IMR-90 (cell line): ENCODE results near the gene SH2D1B. TPM values are rescaled to one million over a fixed set of nuclear protein-coding genes. Genes with fewer than 3 reads are reported as not detected.
A peak's percentile ranks its signal among the peaks of the same experiment; 100 is the strongest.

Source experiments
- ATAC-seq: fragments of 200-7000 bp; cut with Tn5 transposase; 2 replicates; pipeline ENCODE4 v1.9.1; 2020; ENCODE audit warnings: low read depth, mild to moderate bottlenecking, moderate library complexity
- BruUV-seq: library from RNA; stranded (reverse); fragments of 400-500 nt; replicated peaks from 2 replicates; lab custom pipeline; 2021; lab: Mats Ljungman, UMichigan
- CTCF ChIA-PET: fragments of 300-600 bp; formaldehyde crosslinking; extraction: SDS; loops from one replicate; lab custom pipeline; 2021; ENCODE audit warnings: antibody characterized with exemption; lab: Yijun Ruan, JAX
- POLR2A ChIA-PET: fragments of 300-600 bp; sonication (Branson Sonifier 250); formaldehyde crosslinking; loops from one replicate; lab custom pipeline; 2022; ENCODE audit warnings: antibody characterized with exemption; ENCODE audit not compliant: unreplicated experiment; lab: Charles Lee
- DNase-seq: peaks from one replicate; pipeline ENCODE4 v3.0.0; 2013
- H2AFZ ChIP-seq: replicated peaks from 2 replicates; pipeline ENCODE3; 2013; ENCODE audit warnings: low read length, mild to moderate bottlenecking; ENCODE audit not compliant: poor library complexity
- H2AK5ac ChIP-seq: 2 replicates; pipeline ENCODE4 v1.6.1; 2013; ENCODE audit warnings: low read depth, low read length, inconsistent platforms
- H2AK9ac ChIP-seq: replicated peaks from 2 replicates; pipeline ENCODE3; 2013; ENCODE audit warnings: mild to moderate bottlenecking, low read depth, low read length, moderate library complexity; ENCODE audit not compliant: poor library complexity
- H2BK120ac ChIP-seq: 2 replicates; pipeline ENCODE4 v1.6.1; 2013; ENCODE audit warnings: low read depth, low read length, inconsistent platforms
- H2BK15ac ChIP-seq: 3 replicates; pipeline ENCODE4 v1.6.1; 2013; ENCODE audit warnings: low read depth, low read length, inconsistent platforms
- H2BK20ac ChIP-seq: 2 replicates; pipeline ENCODE4 v1.6.1; 2013; ENCODE audit warnings: low read depth, mild to moderate bottlenecking, inconsistent platforms, low read length, moderate library complexity
- H2BK5ac ChIP-seq: 2 replicates; pipeline ENCODE4 v1.6.1; 2013; ENCODE audit warnings: mild to moderate bottlenecking, low read depth, low read length, inconsistent platforms; ENCODE audit not compliant: poor library complexity, severe bottlenecking
- H3K14ac ChIP-seq: replicated peaks from 2 replicates; pipeline ENCODE4 v1.6.1; 2013; ENCODE audit warnings: low read depth, low read length, inconsistent platforms
- H3K18ac ChIP-seq: 2 replicates; pipeline ENCODE4 v1.6.1; 2013; ENCODE audit warnings: low read depth, low read length, control low read depth
- H3K23ac ChIP-seq: 2 replicates; pipeline ENCODE4 v1.6.1; 2013; ENCODE audit warnings: low read depth, low read length, inconsistent platforms
- H3K27ac ChIP-seq: 2 replicates; pipeline ENCODE4 v1.5.1; 2013; ENCODE audit warnings: mild to moderate bottlenecking, control low read depth, low read length; ENCODE audit not compliant: insufficient read depth
- H3K27me3 ChIP-seq: 2 replicates; pipeline ENCODE4 v1.6.1; 2013; ENCODE audit warnings: low read length; ENCODE audit not compliant: control insufficient read depth, insufficient read depth
- H3K36me3 ChIP-seq: 2 replicates; pipeline ENCODE4 v1.6.1; 2013; ENCODE audit warnings: low read length, mixed read lengths; ENCODE audit not compliant: control insufficient read depth, insufficient read depth
- H3K4ac ChIP-seq: 2 replicates; pipeline ENCODE4 v1.6.1; 2013; ENCODE audit warnings: low read depth, low read length, inconsistent platforms
- H3K4me1 ChIP-seq: 2 replicates; pipeline ENCODE4 v1.6.1; 2013; ENCODE audit warnings: low read length, mixed read lengths; ENCODE audit not compliant: control insufficient read depth, insufficient read depth
- H3K4me2 ChIP-seq: 2 replicates; pipeline ENCODE4 v1.6.1; 2013; ENCODE audit warnings: low read depth, mild to moderate bottlenecking, control low read depth, low read length, moderate library complexity
- H3K4me3 ChIP-seq: 2 replicates; pipeline ENCODE4 v1.5.1; 2013; ENCODE audit warnings: low read depth, mild to moderate bottlenecking, control low read depth, low read length, moderate library complexity; ENCODE audit not compliant: insufficient read depth
- H3K56ac ChIP-seq: 2 replicates; pipeline ENCODE4 v1.6.1; 2013; ENCODE audit warnings: low read length, inconsistent platforms; ENCODE audit not compliant: insufficient read depth; ENCODE audit errors: extremely low read depth
- H3K79me1 ChIP-seq, 2 experiments: 2 replicates each; pipeline ENCODE4 v1.6.1; 2013; ENCODE audit warnings: low read length in 2 of 2, inconsistent platforms in 1 of 2, low read depth in 1 of 2
- H3K9ac ChIP-seq: 2 replicates; pipeline ENCODE4 v1.6.1; 2013; ENCODE audit warnings: low read depth, low read length, control low read depth
- H3K9me1 ChIP-seq: 2 replicates; pipeline ENCODE4 v1.6.1; 2013; ENCODE audit warnings: low read length, inconsistent platforms; ENCODE audit not compliant: insufficient read depth
- H3K9me3 ChIP-seq: 2 replicates; pipeline ENCODE4 v1.6.1; 2013; ENCODE audit warnings: low read length; ENCODE audit not compliant: control insufficient read depth, insufficient read depth
- H4K20me1 ChIP-seq: 2 replicates; pipeline ENCODE4 v1.6.1; 2013; ENCODE audit warnings: low read length, inconsistent platforms; ENCODE audit not compliant: insufficient read depth
- H4K5ac ChIP-seq: 2 replicates; pipeline ENCODE4 v1.6.1; 2013; ENCODE audit warnings: mild to moderate bottlenecking, low read depth, low read length, control low read depth
- H4K8ac ChIP-seq, 2 experiments: 2 replicates each; pipeline ENCODE4 v1.6.1; 2013; ENCODE audit warnings: low read depth in 2 of 2, low read length in 2 of 2, control low read depth in 1 of 2, inconsistent platforms in 1 of 2
- H4K91ac ChIP-seq: 2 replicates; pipeline ENCODE4 v1.6.1; 2013; ENCODE audit warnings: low read depth, low read length, inconsistent platforms; ENCODE audit not compliant: insufficient read depth
- MAFK ChIP-seq: IDR thresholded peaks from 2 replicates; pipeline ENCODE4 v1.6.1; 2012; ENCODE audit warnings: low read depth, low read length, improper control_type of control experiment
- NFE2L2 ChIP-seq: fragments of 150-350 bp; IDR thresholded peaks from 2 replicates; pipeline ENCODE4 v1.6.1; 2016; ENCODE audit warnings: low read depth, mild to moderate bottlenecking, low read length
- WGBS, 2 experiments: methylation state at CpG; one replicate each; pipeline versions ENCODE4 v1.1.5 to v1.1.7; 2013; ENCODE audit warnings: missing lambda C conversion rate in 2 of 2; ENCODE audit not compliant: insufficient read length in 1 of 2; ENCODE audit errors: extremely low coverage in 2 of 2; 5-methylcytosine and 5-hydroxymethylcytosine counted together
- dilution Hi-C: fragments of 300-500 bp; cut with HindIII; formaldehyde crosslinking; loops from one replicate; pipeline ENCODE4 v1.14.3; 2018; ENCODE audit warnings: low sequenced_read_pairs; ENCODE audit not compliant: unreplicated experiment
- in situ Hi-C: fragments of 300-500 bp; cut with MboI; formaldehyde crosslinking; loops from 3 replicates; pipeline ENCODE4 v1.14.3; 2019; ENCODE audit warnings: low sequenced_read_pairs, inconsistent platforms, mixed read lengths
- intact Hi-C: fragments of 100-400 bp; cut with micrococcal nuclease; formaldehyde crosslinking; loops from 2 replicates; pipeline ENCODE4 v1.10.0; 2022
- polyA plus RNA-seq, 3 experiments: library from polyadenylated mRNA; depleted of rRNA; stranded (reverse); fragments of >200 nt; gene quantifications; 2 replicates each; pipeline ENCODE4 v1.2.3, GENCODE V29; 2012; ENCODE audit warnings: low replicate concordance in 1 of 3
- total RNA-seq: library from RNA; depleted of rRNA; stranded (reverse); fragments of >200 nt; gene quantifications from 2 replicates; pipeline ENCODE4 v1.2.3, GENCODE V29; 2012
- TF ChIP-seq, protein P1 (sequence below): conservative IDR thresholded peaks from 2 replicates; pipeline ENCODE4 v1.5.1; 2012; ENCODE audit warnings: mild to moderate bottlenecking, low read depth, low read length, improper control_type of control experiment

The SH2D1B gene
- total and polyA plus RNA-seq, 2 of the 4 experiments (the other 2 are of a cell fraction), result 0.03 to 0.18 TPM

DNA sequence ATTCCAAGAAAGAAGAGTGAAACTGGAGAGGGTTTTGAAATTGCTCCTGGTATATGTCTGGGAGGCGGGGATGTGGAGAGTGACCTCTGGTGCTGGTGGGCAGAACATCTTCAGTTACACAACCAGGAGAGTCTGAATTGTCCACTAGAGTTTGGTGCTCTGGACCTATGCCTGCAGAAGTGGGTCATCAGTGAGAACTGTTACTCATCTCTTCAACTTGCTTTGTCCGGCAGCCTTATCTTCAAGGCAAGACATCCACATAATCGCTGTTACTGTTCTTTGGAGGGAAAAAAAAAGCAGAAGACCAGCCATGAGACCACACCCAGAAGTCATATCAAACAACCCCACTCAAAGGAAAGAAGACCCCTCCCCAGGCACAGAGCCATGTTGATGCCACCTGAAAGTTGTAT lies 14.9 kb downstream of the SH2D1B start:
- in situ Hi-C loops (loop anchor here (25.0 kb wide), 1 partner anchor 610 kb away; no protein-coding TSS in a partner anchor), dilution Hi-C loops (no loop called here), intact Hi-C loops (loop anchor here (10.0 kb wide), 1 partner anchor 602 kb away; no protein-coding TSS in a partner anchor)
- Histone ChIP-seq H3K4me1 (no peaks in the 10 kb centered on the region), H4K20me1 (no peaks in the 10 kb centered on the region), H3K18ac (no peak overlapping the region), H2AK9ac (no peak overlapping the region), H2AK5ac (no peak overlapping the region), H3K4me2 (no peak overlapping the region), H2BK20ac (no peak overlapping the region), H3K27me3 (peaks cover 37% of the 10 kb centered on the region), H3K9me1 (no peaks in the 10 kb centered on the region), H3K9ac (no peak overlapping the region), H3K79me1 (no peaks in the 10 kb centered on the region), H3K23ac (no peak overlapping the region), H3K4me3 (no peak overlapping the region), H3K56ac (no peak overlapping the region), H2BK15ac (no peak overlapping the region), H3K36me3 (no peaks in the 10 kb centered on the region), H3K27ac (no peak overlapping the region), H2BK120ac (no peak overlapping the region), H2AFZ (no peak overlapping the region), H3K9me3 (no peaks in the 10 kb centered on the region), H3K14ac (no peak overlapping the region), H2BK5ac (no peak overlapping the region), H4K91ac (no peak overlapping the region), H4K5ac (no peak overlapping the region), H4K8ac (no peak overlapping the region), H3K4ac (no peak overlapping the region)
- ATAC-seq (peak; percentile 27; the same call in 1 of the 2 replicates), DNase-seq (no peak)
- no TSS peak for BruUV-seq
- WGBS, 2 experiments, result no CpG with 5 or more reads among the region's 3 CpGs
- ChIA-PET CTCF (no interaction called here), POLR2A (no interaction called here)
- TF ChIP-seq, protein P1, sequence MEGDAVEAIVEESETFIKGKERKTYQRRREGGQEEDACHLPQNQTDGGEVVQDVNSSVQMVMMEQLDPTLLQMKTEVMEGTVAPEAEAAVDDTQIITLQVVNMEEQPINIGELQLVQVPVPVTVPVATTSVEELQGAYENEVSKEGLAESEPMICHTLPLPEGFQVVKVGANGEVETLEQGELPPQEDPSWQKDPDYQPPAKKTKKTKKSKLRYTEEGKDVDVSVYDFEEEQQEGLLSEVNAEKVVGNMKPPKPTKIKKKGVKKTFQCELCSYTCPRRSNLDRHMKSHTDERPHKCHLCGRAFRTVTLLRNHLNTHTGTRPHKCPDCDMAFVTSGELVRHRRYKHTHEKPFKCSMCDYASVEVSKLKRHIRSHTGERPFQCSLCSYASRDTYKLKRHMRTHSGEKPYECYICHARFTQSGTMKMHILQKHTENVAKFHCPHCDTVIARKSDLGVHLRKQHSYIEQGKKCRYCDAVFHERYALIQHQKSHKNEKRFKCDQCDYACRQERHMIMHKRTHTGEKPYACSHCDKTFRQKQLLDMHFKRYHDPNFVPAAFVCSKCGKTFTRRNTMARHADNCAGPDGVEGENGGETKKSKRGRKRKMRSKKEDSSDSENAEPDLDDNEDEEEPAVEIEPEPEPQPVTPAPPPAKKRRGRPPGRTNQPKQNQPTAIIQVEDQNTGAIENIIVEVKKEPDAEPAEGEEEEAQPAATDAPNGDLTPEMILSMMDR, result no peak
- TF ChIP-seq NFE2L2 (no peak), MAFK (no peak)
